WERI-Rb-1 (cell line): ENCODE data around the gene RFK.

ENCODE experiments used
- DNase-seq: peaks from one replicate; pipeline ENCODE4 v3.0.0-alpha.2; 2020
- H3K27ac ChIP-seq: fragments of 250-450 bp; sonication (Bioruptor Pico); 2 replicates; pipeline ENCODE4 v1.5.1; 2020; ENCODE audit warnings: mild to moderate bottlenecking, moderate library complexity
- H3K27me3 ChIP-seq: fragments of 250-450 bp; sonication (Bioruptor Pico); 2 replicates; pipeline ENCODE4 v1.5.1; 2021; ENCODE audit warnings: mild to moderate bottlenecking, low read depth, moderate library complexity; ENCODE audit not compliant: insufficient read depth, severe bottlenecking
- H3K36me3 ChIP-seq: fragments of 250-450 bp; sonication (Bioruptor Pico); 2 replicates; pipeline ENCODE4 v1.5.1; 2020; ENCODE audit warnings: mild to moderate bottlenecking, moderate library complexity
- H3K4me3 ChIP-seq: 2 replicates; pipeline ENCODE4 v1.5.1; 2011; ENCODE audit warnings: low read depth, mild to moderate bottlenecking, control low read depth, low read length
- H3K9me3 ChIP-seq: fragments of 250-450 bp; sonication (Bioruptor Pico); 2 replicates; pipeline ENCODE4 v1.5.1; 2021; ENCODE audit warnings: mild to moderate bottlenecking, moderate library complexity; ENCODE audit not compliant: severe bottlenecking
- CTCF ChIP-seq: IDR thresholded peaks from 2 replicates; pipeline ENCODE4 v1.5.1; 2011; ENCODE audit warnings: low read depth, mild to moderate bottlenecking, control low read depth, inconsistent platforms, low read length

RFK gene

GRCh38 chr9:76357555-76357954, 36.7 kb downstream of the RFK start:
- DNase-seq, result no peak
- Histone ChIP-seq H3K36me3 (no peaks in the 10 kb centered on the region), H3K4me3 (no peak overlapping the region), H3K27ac (no peak overlapping the region), H3K9me3 (no peaks in the 10 kb centered on the region), H3K27me3 (no peaks in the 10 kb centered on the region)
- no peak for TF ChIP-seq CTCF

DNA sequence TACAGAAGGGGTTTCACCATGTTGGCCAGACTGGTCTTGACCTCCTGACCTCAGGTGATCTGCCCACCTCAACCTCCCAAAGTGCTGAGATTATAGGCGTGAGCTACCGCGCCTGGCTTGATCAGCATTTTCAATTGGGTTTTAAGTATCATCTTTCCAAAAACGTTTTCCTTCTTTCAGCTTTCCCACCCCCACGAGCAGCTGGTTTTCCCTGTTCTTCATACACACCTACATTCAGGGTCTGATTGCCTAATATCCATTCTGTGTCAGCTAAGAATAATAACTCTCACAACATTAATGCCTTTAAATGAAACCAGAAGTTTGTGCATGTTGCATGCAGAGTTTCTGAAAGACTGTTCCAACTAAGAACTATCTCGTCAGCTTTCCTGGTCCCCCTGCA, 38.3 kb downstream of the RFK start:
- H3K9me3 ChIP-seq, result no peaks in the 10 kb centered on the region
- H3K4me3 ChIP-seq, result no peak overlapping the region
- TF ChIP-seq CTCF, result no peak
- H3K27me3 ChIP-seq, result no peaks in the 10 kb centered on the region
- H3K27ac ChIP-seq, result no peak overlapping the region
- H3K36me3 ChIP-seq, result no peaks in the 10 kb centered on the region
- DNase-seq, result no peak

DNA sequence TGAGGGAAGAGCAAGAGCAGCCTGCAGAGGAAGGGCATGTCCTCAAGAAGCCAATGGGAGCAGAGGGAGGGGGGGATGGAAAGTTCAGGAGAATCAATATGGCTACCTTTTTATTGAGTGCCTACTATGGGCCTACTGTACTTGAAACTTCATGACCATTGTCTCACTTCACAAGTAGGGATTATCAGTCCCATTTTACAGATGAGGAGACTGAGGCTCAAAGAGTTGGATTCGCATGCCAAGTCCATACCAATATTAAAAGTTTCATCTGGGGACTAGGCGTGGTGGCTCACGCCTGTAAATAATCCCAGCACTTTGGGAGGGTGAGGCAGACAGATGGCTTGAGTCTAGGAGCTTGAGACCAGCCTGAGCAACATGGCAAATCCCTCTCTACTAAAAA, 40.0 kb downstream of the RFK start:
- no peak for TF ChIP-seq CTCF
- Histone ChIP-seq H3K4me3 (no peak overlapping the region), H3K9me3 (no peaks in the 10 kb centered on the region), H3K27me3 (no peaks in the 10 kb centered on the region), H3K36me3 (no peaks in the 10 kb centered on the region), H3K27ac (no peak overlapping the region)
- no peak for DNase-seq

DNA sequence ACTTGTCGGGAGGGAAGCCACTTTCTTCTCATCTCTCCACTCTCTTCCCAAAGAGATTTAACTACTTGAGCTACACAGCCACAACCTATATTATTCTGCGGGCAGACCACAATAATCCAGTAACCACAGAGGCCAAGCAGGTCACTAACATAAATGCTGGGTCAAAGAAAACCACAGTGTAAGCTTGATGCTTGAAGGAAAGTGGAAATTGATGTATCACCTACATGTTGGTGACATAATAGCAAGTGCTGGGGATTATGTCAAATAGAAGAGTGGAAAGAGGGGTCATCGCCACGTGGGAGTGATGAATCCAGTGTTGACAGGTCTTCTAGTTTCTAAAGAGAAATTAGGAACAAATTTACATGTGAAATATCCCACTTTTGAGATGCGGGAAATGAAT, 40.9 kb downstream of the RFK start:
- Histone ChIP-seq H3K4me3 (no peak overlapping the region), H3K9me3 (no peaks in the 10 kb centered on the region)
- no peak for DNase-seq

GRCh38 chr9:76352026-76352620, 42.1 kb downstream of the RFK start:
- DNase-seq, result no peak
- Histone ChIP-seq H3K27ac (no peak overlapping the region), H3K36me3 (no peaks in the 10 kb centered on the region), H3K4me3 (no peak overlapping the region), H3K27me3 (no peaks in the 10 kb centered on the region), H3K9me3 (no peaks in the 10 kb centered on the region)
- TF ChIP-seq CTCF, result no peak

More for the DNA sequence above, 40.9 kb downstream of the RFK start:
- H3K27ac ChIP-seq, result no peak overlapping the region
- no peaks in the 10 kb centered on the region for H3K27me3 ChIP-seq
- no peaks in the 10 kb centered on the region for H3K36me3 ChIP-seq
- TF ChIP-seq CTCF, result no peak

- H3K27ac ChIP-seq, result no peak overlapping the region
- H3K36me3 ChIP-seq, result no peaks in the 10 kb centered on the region
- no peak for TF ChIP-seq CTCF
- H3K4me3 ChIP-seq, result no peak overlapping the region
- H3K27me3 ChIP-seq, result no peaks in the 10 kb centered on the region
- H3K9me3 ChIP-seq, result no peaks in the 10 kb centered on the region
- DNase-seq, result no peak
Observed at GRCh38 chr9:76351006-76351405, 43.2 kb downstream of the RFK start.
